ENCODE measurements around the gene FERMT3.

The FERMT3 gene

DNA sequence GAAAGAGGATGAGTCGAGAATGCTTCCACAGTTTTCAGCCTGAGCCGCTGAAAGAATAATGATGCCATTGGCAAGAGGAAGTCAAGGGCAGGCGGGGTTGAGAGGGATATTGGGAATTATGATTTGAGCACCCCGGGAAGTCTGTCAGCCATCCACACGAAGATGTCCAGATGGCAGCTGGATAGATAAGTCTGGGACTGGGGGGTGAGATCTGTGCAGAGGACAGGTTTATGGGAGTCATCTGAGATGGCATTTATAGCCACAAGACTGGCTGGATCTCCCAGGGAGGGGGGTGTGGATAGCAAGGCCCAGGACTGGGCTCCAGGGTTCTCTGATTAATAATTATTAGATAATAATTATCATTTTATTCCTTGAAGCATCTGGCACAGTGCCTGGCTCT lies 25.6 kb upstream of the FERMT3 start:
- no peaks in the 10 kb centered on the region for H3K9me3 Mint-ChIP-seq
- no peaks in the 10 kb centered on the region for H3K27me3 Mint-ChIP-seq
- H3K27ac Mint-ChIP-seq, result no peak overlapping the region
- no peak overlapping the region for H3K4me3 Mint-ChIP-seq
- H3K36me3 Mint-ChIP-seq, result no peaks in the 10 kb centered on the region
- ATAC-seq, result no peak
- peaks cover 62% of the 10 kb centered on the region for H3K4me1 Mint-ChIP-seq

DNA sequence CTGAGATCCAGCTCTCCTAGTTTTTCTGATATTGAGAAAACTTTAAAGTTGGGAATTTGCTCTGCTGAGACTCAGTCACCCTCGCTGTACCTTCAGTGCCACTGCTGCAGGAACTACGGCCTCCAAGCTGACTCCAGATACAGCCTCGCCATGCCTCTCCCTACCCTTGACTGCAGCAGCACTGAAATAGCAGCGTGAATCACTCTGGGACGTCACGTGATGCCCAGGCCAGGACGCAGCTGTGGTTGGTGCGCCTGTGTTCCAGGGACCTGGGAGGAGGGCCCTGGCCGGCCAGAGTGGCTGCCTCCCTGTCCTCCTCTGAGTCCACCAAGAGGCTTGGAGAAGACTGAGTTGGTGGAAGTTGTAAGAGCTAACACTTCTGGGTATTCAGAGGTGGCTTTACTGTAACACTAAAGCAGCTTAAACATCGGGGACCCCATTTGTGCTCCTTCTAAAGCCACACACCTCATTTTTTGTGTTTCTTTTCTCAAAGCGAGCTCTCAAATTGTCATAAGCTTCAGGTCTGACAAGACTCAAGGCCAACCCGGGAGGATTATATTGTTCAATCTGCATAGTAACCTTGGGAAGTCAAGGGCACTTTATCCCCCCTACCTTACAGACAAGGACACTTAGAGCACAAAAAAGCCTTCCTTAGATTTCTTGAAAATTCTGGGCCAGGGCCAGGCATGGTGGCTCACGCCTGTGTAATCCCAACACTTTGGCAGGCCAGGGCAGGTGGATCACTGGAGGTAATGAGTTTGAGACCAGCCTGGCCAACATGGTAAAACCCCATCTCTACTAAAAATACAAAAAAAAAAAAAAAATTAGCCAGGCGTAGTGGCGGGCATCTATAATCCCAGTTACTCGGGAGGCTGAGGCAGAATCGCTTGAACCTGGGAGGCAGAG lies 24.8 kb upstream of the FERMT3 start:
- Mint-ChIP-seq H3K4me1 (peaks cover 62% of the 10 kb centered on the region), H3K36me3 (no peaks in the 10 kb centered on the region), H3K4me3 (peak overlapping the region; percentile 21), H3K9me3 (no peaks in the 10 kb centered on the region), H3K27me3 (no peaks in the 10 kb centered on the region), H3K27ac (no peak overlapping the region)
- no peak for ATAC-seq

DNA sequence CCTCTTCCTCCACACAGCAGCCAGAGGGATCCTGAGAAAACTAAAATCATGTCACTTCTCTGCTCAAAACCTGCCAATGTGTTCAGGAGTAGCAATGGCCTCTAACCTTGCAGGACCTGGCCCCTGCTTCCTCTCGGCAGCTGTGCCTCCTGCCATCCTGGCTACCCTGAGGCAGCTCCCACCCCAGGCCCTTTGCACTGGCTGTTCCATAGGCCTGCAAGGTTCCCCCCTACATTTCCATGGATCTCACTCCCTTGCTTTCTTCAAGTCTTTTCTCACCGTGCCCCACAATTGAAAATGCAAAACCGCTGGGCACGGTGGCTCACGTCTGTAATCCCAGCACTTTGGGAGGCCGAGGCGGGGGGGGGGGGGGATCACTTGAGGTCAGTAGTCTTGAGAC lies 22.6 kb upstream of the FERMT3 start:
- Mint-ChIP-seq H3K27me3 (no peaks in the 10 kb centered on the region), H3K4me1 (peaks cover 43% of the 10 kb centered on the region), H3K36me3 (no peaks in the 10 kb centered on the region), H3K27ac (no peak overlapping the region), H3K4me3 (no peak overlapping the region), H3K9me3 (no peaks in the 10 kb centered on the region)
- no peak for ATAC-seq

DNA sequence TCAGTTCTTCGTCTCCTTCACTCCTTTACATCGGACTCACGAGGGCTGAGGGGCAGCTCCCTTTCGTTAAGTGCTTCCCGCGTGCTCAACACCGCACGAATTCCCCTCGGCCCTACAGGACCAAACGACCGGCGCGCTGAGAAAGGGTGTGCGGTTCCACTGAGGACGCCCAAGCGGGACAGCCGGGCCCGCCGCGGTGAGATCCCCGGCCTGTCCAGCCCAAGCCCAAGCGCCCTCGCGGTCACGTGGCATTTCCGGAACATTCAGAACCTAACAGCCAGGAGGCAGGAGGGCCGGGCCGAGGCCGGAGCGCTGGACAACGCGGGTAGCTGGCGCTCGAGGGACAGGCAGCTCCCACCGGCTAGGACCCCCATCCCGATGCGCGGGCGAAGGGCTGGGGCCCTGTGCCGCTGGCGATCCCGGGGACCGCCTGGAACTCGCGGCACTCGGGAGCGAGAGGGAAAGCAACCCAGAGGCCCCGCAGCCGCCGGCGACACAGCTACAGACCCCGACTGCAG lies 21.3 kb upstream of the FERMT3 start:
- ATAC-seq, result peak; percentile 3
- Mint-ChIP-seq H3K4me3 (no peak overlapping the region), H3K4me1 (peaks cover 43% of the 10 kb centered on the region)

DNA sequence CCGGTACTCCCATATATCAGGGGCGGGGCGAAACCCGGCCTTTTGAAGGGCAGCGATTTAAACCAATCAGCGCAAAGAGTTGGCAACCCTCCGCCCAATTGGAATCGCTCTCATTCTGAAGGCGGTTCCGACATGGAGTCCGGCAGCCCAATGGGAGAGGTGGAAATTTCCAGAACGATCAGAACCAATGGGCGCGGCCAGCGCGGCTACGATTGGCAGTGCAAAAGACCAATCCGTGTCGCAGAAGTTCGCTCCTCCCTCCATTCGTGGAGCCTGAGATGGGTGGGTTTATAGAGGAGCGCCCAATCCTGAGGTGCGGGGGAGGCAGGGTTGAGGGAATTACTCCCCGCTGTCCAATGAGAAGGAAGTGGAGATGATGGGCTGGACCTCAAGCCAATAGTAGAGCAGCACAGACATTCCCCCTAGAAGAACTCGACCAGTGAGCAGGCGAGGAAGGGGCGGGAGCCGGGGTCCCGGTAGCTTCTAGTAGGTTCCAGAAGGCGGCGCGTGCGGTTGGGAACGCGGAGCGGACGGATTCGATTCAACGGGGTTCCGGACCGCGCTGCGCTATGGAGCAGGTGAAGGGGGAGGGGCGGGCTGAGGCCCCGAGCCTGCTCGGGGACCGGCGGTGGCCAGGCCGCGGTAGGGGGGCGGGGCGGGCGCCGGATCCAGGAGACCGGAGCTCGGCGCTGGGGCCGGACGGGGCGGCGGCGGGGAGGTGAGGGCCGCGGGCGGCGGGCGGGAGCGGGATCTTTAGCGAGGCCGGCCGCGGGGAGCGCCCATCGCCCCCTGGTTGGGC lies 20.6 kb upstream of the FERMT3 start, which contains the start of gene STIP1:
TSS of gene STIP1 (plus strand) at position 479 of the 799 bp plus-strand sequence. CDS start at position 570, 91 bp downstream.
- ATAC-seq, result peak; percentile 95
- H3K36me3 Mint-ChIP-seq, result no peaks in the 10 kb centered on the region
- H3K4me3 Mint-ChIP-seq, result no peak within 1 kb of the TSS
- no peaks in the 10 kb centered on the region for H3K9me3 Mint-ChIP-seq
- no peak within 1 kb of the TSS for H3K27ac Mint-ChIP-seq
- no peaks in the 10 kb centered on the region for H3K27me3 Mint-ChIP-seq
- H3K4me1 Mint-ChIP-seq, result peaks cover 39% of the 10 kb centered on the region

More for the DNA sequence above, 21.3 kb upstream of the FERMT3 start:
- H3K9me3 Mint-ChIP-seq, result no peaks in the 10 kb centered on the region
- H3K27me3 Mint-ChIP-seq, result no peaks in the 10 kb centered on the region
- H3K27ac Mint-ChIP-seq, result no peak overlapping the region
- H3K36me3 Mint-ChIP-seq, result no peaks in the 10 kb centered on the region

DNA sequence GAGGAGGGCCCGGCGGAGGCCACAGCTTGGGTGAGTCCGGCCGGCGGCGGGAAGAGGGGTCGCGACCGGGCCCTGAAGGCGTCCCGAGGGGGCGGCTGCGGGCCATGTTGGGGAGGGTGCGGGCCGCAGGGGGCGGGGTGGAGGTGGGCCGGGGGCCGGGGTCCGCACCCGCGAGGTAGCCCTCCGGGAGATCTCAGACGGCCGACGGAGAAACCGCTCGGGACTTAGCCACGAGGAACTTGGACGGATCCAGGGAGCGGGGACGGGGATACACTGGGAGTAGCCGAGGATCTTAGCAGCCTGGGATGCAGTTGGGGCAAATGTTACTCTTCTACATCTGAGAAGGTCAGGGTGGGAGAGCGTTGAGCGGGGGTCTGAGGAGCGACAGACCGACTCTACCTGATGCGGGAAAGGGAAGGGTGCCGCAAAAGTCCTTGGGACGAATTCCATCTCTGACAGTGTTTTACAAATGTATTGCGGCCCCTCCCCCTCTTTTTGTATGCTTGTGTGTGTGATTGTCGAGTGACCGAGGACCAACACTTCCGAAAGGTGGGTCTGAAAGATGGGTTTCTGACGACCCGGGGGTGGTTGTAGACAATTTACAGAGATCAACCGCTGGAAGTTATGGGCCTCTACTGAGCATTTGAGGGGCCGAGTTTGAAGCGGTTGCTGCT lies 19.9 kb upstream of the FERMT3 start:
- Mint-ChIP-seq H3K27me3 (no peaks in the 10 kb centered on the region), H3K4me3 (no peak overlapping the region), H3K9me3 (no peaks in the 10 kb centered on the region), H3K36me3 (no peaks in the 10 kb centered on the region), H3K4me1 (peaks cover 31% of the 10 kb centered on the region), H3K27ac (no peak overlapping the region)
- peak; percentile 9 for ATAC-seq

DNA sequence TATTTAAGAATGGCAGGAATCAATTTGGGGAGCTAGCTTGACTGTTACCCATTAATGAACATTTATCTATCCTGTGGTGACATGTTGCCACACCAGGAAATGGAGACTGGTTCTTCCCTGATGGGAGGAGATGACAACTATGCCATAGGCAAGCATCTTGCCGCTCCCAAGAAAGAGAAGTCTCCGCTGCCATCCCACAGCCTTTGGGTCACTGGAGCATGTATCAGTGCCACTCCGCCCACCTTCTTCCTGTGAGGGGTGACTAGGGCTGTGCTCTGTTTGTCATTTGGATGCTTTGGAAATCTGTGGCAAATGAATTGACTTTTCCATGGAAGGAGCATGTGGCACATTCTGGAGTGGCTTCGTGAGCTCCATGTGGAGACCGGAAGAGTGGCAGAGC lies 14.1 kb upstream of the FERMT3 start:
- Mint-ChIP-seq H3K9me3 (no peaks in the 10 kb centered on the region), H3K4me1 (no peaks in the 10 kb centered on the region), H3K4me3 (no peak overlapping the region), H3K27ac (no peak overlapping the region), H3K36me3 (peaks cover 35% of the 10 kb centered on the region), H3K27me3 (no peaks in the 10 kb centered on the region)
- ATAC-seq, result no peak

DNA sequence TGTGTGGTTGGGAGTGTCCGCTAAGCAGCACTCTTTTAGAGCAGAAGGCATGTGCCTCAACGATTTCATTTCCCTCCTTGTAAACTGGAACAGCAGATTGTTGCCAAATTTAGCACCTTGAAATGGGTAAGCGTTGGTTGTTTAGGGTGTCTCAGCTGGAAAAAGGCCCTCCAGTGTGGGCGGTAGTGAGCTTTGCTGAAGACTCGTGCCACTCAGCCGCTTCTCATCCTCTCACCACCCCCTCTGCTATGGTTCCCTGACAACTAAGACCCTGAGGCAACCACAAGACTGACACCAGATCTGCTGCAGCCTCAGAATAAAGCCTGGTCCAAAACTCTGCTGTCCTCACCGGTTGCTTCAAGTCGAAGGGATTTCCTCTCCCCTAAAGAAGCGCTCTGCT lies 9.9 kb upstream of the FERMT3 start:
- H3K27me3 Mint-ChIP-seq, result no peaks in the 10 kb centered on the region
- ATAC-seq, result no peak
- peaks cover 69% of the 10 kb centered on the region for H3K36me3 Mint-ChIP-seq
- H3K4me1 Mint-ChIP-seq, result no peaks in the 10 kb centered on the region
- H3K4me3 Mint-ChIP-seq, result no peak overlapping the region
- no peak overlapping the region for H3K27ac Mint-ChIP-seq
- no peaks in the 10 kb centered on the region for H3K9me3 Mint-ChIP-seq

DNA sequence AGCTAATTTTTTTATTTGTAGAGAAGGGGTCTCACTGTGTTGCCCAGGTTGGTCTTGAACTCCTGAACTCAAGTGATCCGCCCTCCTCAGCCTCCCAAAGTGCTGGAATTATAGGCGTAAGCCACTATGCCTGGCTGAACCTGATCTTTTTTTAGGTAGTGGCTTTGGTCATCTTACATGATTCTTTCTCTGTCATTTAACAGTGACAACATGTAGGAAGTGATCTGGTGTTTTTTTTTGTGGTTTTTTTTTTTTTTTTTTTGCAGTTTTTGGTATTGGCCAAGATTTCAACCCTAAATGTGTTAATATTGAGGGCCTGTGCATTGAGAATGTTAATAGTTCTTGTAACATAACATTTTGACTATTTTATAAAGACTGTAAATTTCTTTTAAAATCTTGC lies 8.0 kb upstream of the FERMT3 start:
- peaks cover 79% of the 10 kb centered on the region for H3K36me3 Mint-ChIP-seq
- no peaks in the 10 kb centered on the region for H3K27me3 Mint-ChIP-seq
- no peak overlapping the region for H3K4me3 Mint-ChIP-seq
- peaks cover 6% of the 10 kb centered on the region for H3K4me1 Mint-ChIP-seq
- H3K9me3 Mint-ChIP-seq, result no peaks in the 10 kb centered on the region
- no peak overlapping the region for H3K27ac Mint-ChIP-seq
- ATAC-seq, result no peak

DNA sequence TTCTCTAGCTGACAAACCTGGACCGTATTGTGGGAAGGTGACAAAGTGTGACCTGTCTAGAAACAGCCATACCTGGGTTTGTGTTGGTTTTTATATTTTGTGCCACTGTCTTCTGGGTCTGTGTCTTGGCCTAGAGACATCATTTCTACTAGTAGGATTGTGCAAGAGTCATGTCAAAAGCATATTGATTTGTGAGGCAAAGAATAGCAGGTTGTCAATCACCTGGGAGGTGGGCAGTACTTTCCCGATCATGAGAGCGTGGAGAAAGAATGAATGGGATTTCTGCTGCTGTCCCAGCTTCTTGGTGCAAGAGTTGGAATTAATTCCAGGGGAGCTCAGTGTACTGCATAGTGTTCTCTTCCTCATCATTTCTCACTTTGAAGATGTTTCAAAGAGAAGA lies 5.0 kb upstream of the FERMT3 start:
- Mint-ChIP-seq H3K4me1 (peaks cover 34% of the 10 kb centered on the region), H3K27me3 (no peaks in the 10 kb centered on the region), H3K4me3 (no peak overlapping the region), H3K9me3 (no peaks in the 10 kb centered on the region), H3K36me3 (peaks cover 67% of the 10 kb centered on the region), H3K27ac (no peak overlapping the region)
- no peak for ATAC-seq

DNA sequence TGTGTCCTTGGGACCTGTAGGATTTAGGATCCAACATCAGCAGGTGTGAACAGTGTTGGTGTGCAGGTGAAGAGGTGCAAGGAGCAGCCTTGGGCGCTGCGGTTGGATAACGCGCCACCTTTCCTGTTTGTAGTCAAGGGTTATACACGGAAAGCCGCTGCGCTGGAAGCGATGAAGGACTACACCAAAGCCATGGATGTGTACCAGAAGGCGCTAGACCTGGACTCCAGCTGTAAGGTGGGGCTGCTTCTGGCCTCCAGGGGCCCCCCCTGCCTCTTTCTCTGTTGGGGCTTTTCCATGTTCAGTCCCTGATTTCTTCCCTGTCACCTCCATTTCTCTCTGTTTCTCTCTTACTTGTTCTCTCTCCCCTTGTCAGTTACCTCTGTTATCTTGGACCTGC lies 3.5 kb upstream of the FERMT3 start:
- peaks cover 39% of the 10 kb centered on the region for H3K4me1 Mint-ChIP-seq
- no peak overlapping the region for H3K4me3 Mint-ChIP-seq
- ATAC-seq, result no peak
- H3K27ac Mint-ChIP-seq, result no peak overlapping the region
- H3K27me3 Mint-ChIP-seq, result no peaks in the 10 kb centered on the region
- peaks cover 66% of the 10 kb centered on the region for H3K36me3 Mint-ChIP-seq
- H3K9me3 Mint-ChIP-seq, result no peaks in the 10 kb centered on the region

DNA sequence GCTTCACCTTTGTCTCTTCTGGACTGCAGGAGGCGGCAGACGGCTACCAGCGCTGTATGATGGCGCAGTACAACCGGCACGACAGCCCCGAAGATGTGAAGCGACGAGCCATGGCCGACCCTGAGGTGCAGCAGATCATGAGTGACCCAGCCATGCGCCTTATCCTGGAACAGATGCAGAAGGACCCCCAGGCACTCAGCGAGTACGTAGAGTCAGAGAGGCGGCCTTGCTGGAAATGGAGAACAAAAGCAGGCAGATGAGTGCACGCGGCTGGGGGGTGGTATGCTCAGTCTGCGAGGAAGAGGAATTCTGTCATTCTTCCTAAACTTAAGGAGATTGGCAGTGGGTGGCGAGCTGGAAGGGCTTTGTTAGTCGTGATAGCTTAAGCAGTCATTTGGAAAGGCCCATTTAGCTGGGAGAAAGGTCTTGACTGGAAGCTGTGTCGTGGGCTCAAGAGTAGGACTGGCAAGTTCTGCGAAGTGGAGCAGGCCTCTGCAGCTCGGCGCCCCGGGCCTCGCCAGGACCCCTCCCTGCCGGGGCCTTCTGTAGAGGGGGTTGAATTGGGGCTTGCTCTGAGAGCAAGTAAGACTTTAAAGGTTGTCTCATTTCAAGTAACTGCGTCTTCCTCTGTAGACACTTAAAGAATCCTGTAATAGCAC lies 3.0 kb upstream of the FERMT3 start:
- Mint-ChIP-seq H3K4me3 (no peak overlapping the region), H3K4me1 (peaks cover 44% of the 10 kb centered on the region), H3K27ac (peak overlapping the region; percentile 95), H3K36me3 (peaks cover 66% of the 10 kb centered on the region), H3K9me3 (no peaks in the 10 kb centered on the region), H3K27me3 (no peaks in the 10 kb centered on the region)
- ATAC-seq, result no peak

DNA sequence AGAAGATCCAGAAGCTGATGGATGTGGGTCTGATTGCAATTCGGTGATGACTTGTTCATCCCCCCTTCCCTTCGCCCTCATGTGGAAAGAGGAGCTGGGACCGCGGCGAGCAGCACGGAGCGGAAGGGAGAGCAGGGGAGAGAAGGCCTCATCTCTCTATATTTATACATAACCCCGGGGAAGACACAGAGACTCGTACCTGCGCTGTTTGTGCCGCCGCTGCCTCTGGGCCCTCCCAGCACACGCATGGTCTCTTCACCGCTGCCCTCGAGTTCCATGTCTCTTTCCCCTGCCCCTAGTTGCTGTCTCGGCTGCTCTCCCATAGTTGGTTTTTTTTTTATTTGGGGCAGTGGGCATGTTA lies 2.5 kb upstream of the FERMT3 start:
- Mint-ChIP-seq H3K27ac (peak overlapping the region; percentile 95), H3K4me1 (peaks cover 49% of the 10 kb centered on the region), H3K27me3 (no peaks in the 10 kb centered on the region), H3K36me3 (peaks cover 66% of the 10 kb centered on the region), H3K4me3 (no peak overlapping the region), H3K9me3 (no peaks in the 10 kb centered on the region)
- no peak for ATAC-seq

DNA sequence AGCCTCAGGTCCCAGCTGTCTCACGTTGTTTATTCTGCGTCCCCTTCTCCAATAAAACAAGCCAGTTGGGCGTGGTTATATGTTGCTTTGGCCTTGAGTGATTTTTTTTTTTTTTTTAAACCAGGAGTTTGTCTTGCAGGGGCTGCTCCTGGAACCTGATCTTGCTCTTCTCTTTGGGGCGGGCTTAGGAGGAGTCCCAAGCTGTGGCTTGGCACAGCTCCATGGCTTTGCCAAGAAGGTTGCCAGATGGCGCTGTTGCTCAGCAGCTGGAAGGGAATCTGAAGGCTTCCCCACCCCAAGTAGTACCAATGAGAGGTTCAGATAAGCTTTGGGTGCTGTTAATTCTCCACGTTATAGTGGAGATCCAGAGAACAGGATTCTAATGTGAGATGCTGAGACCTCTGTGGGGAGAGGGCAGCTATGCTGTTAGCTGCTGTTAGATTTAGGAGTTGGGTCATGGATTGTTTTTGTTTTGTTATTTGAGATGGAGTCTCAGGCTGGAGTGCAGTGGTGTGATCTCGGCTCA lies 2.0 kb upstream of the FERMT3 start:
- Mint-ChIP-seq H3K27me3 (no peaks in the 10 kb centered on the region), H3K27ac (peak overlapping the region; percentile 95), H3K4me3 (peak overlapping the region; percentile 27), H3K4me1 (peaks cover 54% of the 10 kb centered on the region), H3K9me3 (no peaks in the 10 kb centered on the region), H3K36me3 (peaks cover 69% of the 10 kb centered on the region)
- ATAC-seq, result peak; percentile 49
